ENCODE measurements around the gene AGAP3.

DNA sequence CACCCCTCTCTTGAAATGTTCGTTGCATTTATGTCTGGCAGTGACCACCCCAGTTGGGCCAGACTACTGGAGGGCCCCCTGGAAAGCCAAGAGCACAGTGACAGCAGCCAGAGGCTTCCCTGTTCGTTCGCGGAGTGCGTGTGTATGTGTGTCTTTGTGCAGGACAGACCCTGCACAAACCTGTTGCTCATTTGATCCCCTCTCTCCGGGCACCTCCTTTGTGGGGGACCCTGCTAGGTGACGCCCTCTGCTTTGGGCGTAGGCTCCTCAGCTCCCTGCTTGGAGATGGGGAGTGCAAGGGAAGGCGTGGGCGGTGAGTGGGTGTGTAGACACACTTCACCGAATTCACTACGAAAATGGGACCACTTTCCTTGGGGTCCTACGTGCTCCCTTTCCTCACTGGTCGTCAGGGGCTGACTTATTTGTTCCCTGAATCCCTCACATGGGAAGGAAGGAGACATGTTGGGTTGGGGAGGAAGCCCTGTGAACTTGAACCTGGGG lies 38.7 kb downstream of the AGAP3 start:
- TF ChIP-seq, protein P1, sequence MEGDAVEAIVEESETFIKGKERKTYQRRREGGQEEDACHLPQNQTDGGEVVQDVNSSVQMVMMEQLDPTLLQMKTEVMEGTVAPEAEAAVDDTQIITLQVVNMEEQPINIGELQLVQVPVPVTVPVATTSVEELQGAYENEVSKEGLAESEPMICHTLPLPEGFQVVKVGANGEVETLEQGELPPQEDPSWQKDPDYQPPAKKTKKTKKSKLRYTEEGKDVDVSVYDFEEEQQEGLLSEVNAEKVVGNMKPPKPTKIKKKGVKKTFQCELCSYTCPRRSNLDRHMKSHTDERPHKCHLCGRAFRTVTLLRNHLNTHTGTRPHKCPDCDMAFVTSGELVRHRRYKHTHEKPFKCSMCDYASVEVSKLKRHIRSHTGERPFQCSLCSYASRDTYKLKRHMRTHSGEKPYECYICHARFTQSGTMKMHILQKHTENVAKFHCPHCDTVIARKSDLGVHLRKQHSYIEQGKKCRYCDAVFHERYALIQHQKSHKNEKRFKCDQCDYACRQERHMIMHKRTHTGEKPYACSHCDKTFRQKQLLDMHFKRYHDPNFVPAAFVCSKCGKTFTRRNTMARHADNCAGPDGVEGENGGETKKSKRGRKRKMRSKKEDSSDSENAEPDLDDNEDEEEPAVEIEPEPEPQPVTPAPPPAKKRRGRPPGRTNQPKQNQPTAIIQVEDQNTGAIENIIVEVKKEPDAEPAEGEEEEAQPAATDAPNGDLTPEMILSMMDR (IDR thresholded peaks at IDR 0.05; ENCODE audit: low read depth, low read length) = no peak
- no peak for TF ChIP-seq EZH2phosphoT487 (IDR thresholded peaks at IDR 0.05; ENCODE audit: low read depth)

All from OCI-LY3 (cell line).